MM.1S (cell line): ENCODE data around the gene CACNG7.

Experiments used
- DNase-seq: peaks from one replicate; pipeline ENCODE4 v3.0.0-alpha.2; 2015
- H2AFZ ChIP-seq: fragments of 300-600 bp; sonication (generic); 2 replicates; pipeline ENCODE4 v1.6.0; 2016; ENCODE audit warnings: antibody characterized with exemption, low read length
- H3F3A ChIP-seq: fragments of 300-600 bp; sonication (generic); 2 replicates; pipeline ENCODE4 v1.6.1; 2016; ENCODE audit warnings: mild to moderate bottlenecking, antibody characterized with exemption, low read length, moderate library complexity, mixed read lengths; ENCODE audit not compliant: insufficient read depth
- H3K27ac ChIP-seq: fragments of 300-600 bp; sonication (generic); 2 replicates; pipeline ENCODE4 v1.5.1; 2016; ENCODE audit warnings: mild to moderate bottlenecking, low read length
- H3K27me3 ChIP-seq: fragments of 300-600 bp; sonication (generic); replicated peaks from 2 replicates; pipeline ENCODE4 v1.6.0; 2016; ENCODE audit warnings: low read length; ENCODE audit not compliant: insufficient read depth
- H3K36me3 ChIP-seq: fragments of 300-600 bp; sonication (generic); replicated peaks from 2 replicates; pipeline ENCODE4 v1.6.1; 2016; ENCODE audit warnings: mild to moderate bottlenecking, low read length, mixed read lengths; ENCODE audit not compliant: insufficient read depth
- H3K4me1 ChIP-seq: fragments of 300-600 bp; sonication (generic); 2 replicates; pipeline ENCODE4 v1.6.1; 2016; ENCODE audit warnings: low read length, mixed read lengths
- H3K4me2 ChIP-seq: fragments of 300-600 bp; sonication (generic); 2 replicates; pipeline ENCODE4 v1.6.0; 2016; ENCODE audit warnings: low read depth, low read length
- H3K4me3 ChIP-seq: fragments of 300-600 bp; sonication (generic); 2 replicates; pipeline ENCODE4 v1.5.1; 2016; ENCODE audit warnings: low read length, mixed read lengths
- H3K79me2 ChIP-seq: fragments of 300-600 bp; sonication (generic); 2 replicates; pipeline ENCODE4 v1.6.1; 2016; ENCODE audit warnings: mixed run types, low read length, mixed read lengths
- H3K9ac ChIP-seq: fragments of 300-600 bp; sonication (generic); 2 replicates; pipeline ENCODE4 v1.6.1; 2016; ENCODE audit warnings: low read length, mixed read lengths
- H3K9me2 ChIP-seq: fragments of 300-600 bp; sonication (generic); replicated peaks from 2 replicates; pipeline ENCODE4 v1.6.1; 2016; ENCODE audit warnings: mild to moderate bottlenecking, low read length, mixed read lengths; ENCODE audit not compliant: insufficient read depth
- H3K9me3 ChIP-seq: fragments of 300-600 bp; sonication (generic); replicated peaks from 2 replicates; pipeline ENCODE4 v1.6.1; 2016; ENCODE audit warnings: mild to moderate bottlenecking, low read length, mixed read lengths; ENCODE audit not compliant: insufficient read depth
- H4K20me1 ChIP-seq: fragments of 300-600 bp; sonication (generic); 2 replicates; pipeline ENCODE4 v1.6.1; 2016; ENCODE audit warnings: mild to moderate bottlenecking, low read length, moderate library complexity, mixed read lengths; ENCODE audit not compliant: insufficient read depth
- CTCF ChIP-seq: fragments of 300-600 bp; sonication (generic); IDR thresholded peaks from 2 replicates; pipeline ENCODE4 v1.5.1; 2016; ENCODE audit warnings: antibody characterized with exemption, low read length, mixed read lengths
- EZH2 ChIP-seq: fragments of 300-600 bp; sonication (generic); optimal IDR thresholded peaks from 2 replicates; pipeline ENCODE3; 2017; ENCODE audit warnings: low read depth, mild to moderate bottlenecking, antibody characterized with exemption, low read length, mixed read lengths
- EZH2phosphoT487 ChIP-seq: fragments of 300-600 bp; sonication (generic); IDR thresholded peaks from 2 replicates; pipeline ENCODE4 v1.6.1; 2018; ENCODE audit warnings: antibody characterized with exemption, low read length

Gene CACNG7

DNA sequence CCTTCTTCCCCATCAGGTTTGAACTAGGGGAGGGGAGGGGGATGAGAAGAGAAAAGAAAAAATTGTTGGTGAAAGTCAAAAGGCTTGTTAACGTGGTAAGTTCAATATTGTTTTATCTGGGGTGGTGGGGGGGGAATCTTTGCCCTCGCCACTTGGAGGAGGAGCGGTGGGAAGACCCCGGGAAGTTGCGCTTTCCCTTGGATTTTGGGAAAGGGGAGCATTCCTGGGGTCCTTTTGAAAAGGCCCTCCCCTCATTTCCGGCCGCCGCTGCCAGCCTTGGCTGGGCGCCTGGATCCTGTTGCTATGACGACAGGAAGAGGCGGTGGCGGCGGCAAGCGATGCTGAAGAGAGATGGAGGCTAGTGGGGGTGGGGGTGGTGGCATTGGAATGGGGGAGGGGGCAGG lies 49.1 kb downstream of the CACNG7 start:
- no peak overlapping the region for H3K4me3 ChIP-seq
- no peak for TF ChIP-seq CTCF
- TF ChIP-seq EZH2phosphoT487: no peak
- no peak for TF ChIP-seq EZH2
- H2AFZ ChIP-seq: no peak overlapping the region
- no peaks in the 10 kb centered on the region for H3K9me2 ChIP-seq
- no peak overlapping the region for H3K27ac ChIP-seq
- H3K9ac ChIP-seq: no peak overlapping the region
- H3K9me3 ChIP-seq: no peaks in the 10 kb centered on the region
- H3K36me3 ChIP-seq: no peaks in the 10 kb centered on the region
- no peaks in the 10 kb centered on the region for H4K20me1 ChIP-seq
- no peaks in the 10 kb centered on the region for H3F3A ChIP-seq
- no peak for DNase-seq
- no peaks in the 10 kb centered on the region for H3K79me2 ChIP-seq
- no peak overlapping the region for H3K4me2 ChIP-seq
- H3K27me3 ChIP-seq: peaks cover 26% of the 10 kb centered on the region
- H3K4me1 ChIP-seq: no peaks in the 10 kb centered on the region

DNA sequence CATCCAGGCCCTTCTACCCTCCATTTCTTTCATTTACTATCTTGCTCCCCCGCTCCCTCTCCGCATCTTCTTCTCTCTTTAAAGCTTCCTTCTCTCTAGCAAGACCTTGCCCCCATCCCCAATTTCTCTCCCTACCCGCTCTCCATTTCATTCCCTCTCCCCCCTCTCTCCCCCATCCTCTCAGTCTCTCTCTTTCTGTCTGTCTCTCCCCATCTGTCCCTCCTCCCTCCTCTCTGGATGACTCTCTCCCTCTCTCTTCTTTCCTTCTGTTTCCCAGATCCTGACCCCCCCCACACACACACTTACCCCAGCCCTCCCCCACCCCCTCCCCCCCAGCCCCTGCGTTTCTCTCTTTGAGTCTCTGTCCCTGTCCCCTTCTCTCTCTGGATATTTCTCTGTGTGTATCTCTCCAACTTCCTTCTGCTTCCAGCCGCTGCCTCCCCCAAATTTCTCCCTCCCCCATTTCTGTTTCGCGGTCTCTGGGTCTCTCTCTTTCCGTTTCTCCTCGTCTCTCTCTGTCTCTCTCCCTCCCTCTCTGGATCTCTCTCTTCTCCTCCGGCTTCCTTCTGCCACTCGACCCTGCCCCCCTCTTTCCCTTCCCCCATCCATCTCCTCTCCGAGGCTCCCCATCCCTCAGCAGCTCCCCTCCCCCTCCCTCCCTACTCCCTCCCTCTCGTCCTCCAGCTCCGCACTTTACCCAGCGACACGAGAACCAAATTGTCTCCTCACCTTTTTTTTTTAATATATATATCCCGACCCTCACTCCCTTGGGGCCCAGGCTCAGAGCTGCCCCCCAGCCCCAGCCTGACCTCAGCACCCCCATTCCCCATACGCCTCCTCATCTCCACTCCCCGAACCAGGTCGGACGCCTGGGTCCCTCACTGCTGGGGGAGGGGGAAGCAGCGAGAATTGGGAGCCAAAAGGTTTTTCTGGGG lies 50.0 kb downstream of the CACNG7 start:
- peaks cover 24% of the 10 kb centered on the region for H3K27me3 ChIP-seq
- no peaks in the 10 kb centered on the region for H3K4me1 ChIP-seq
- H3K9me3 ChIP-seq: no peaks in the 10 kb centered on the region
- no peak overlapping the region for H3K4me3 ChIP-seq
- H3K79me2 ChIP-seq: no peaks in the 10 kb centered on the region
- H4K20me1 ChIP-seq: no peaks in the 10 kb centered on the region
- H3K9me2 ChIP-seq: no peaks in the 10 kb centered on the region
- H3K4me2 ChIP-seq: no peak overlapping the region
- no peak for DNase-seq
- no peak overlapping the region for H2AFZ ChIP-seq
- H3F3A ChIP-seq: no peaks in the 10 kb centered on the region
- no peak overlapping the region for H3K27ac ChIP-seq
- no peak overlapping the region for H3K9ac ChIP-seq
- H3K36me3 ChIP-seq: no peaks in the 10 kb centered on the region
- TF ChIP-seq CTCF: no peak
- no peak for TF ChIP-seq EZH2
- no peak for TF ChIP-seq EZH2phosphoT487

GRCh38 chr19:53960187-53960586 lies 51.1 kb downstream of the CACNG7 start:
- no peak overlapping the region for H3K9ac ChIP-seq
- peaks cover 34% of the 10 kb centered on the region for H3K27me3 ChIP-seq
- H3K4me2 ChIP-seq: no peak overlapping the region
- H3K79me2 ChIP-seq: no peaks in the 10 kb centered on the region
- H3K4me1 ChIP-seq: no peaks in the 10 kb centered on the region
- no peaks in the 10 kb centered on the region for H3F3A ChIP-seq
- H2AFZ ChIP-seq: no peak overlapping the region
- no peak overlapping the region for H3K27ac ChIP-seq
- H3K36me3 ChIP-seq: no peaks in the 10 kb centered on the region
- H4K20me1 ChIP-seq: no peaks in the 10 kb centered on the region
- no peaks in the 10 kb centered on the region for H3K9me3 ChIP-seq
- H3K9me2 ChIP-seq: no peaks in the 10 kb centered on the region
- H3K4me3 ChIP-seq: no peak overlapping the region
- TF ChIP-seq CTCF (no peak), EZH2phosphoT487 (no peak), EZH2 (no peak)
- DNase-seq: no peak
